B cell (primary cell): Measurements from ENCODE around the gene MICAL3. TPM values are rescaled to one million over a fixed set of nuclear protein-coding genes. Genes with fewer than 3 reads are reported as not detected.

Experiments
- ATAC-seq: fragments of 200-7000 bp; cut with Tn5 transposase; one replicate; pipeline ENCODE4 v1.10.0; 2021; ENCODE audit warnings: low read depth, mild to moderate bottlenecking, moderate number of reproducible peaks, moderate library complexity
- CTCF ChIA-PET: fragments of 350-600 bp; sonication (Branson Sonifier 250); formaldehyde crosslinking; loops from one replicate; lab custom pipeline; 2021; ENCODE audit warnings: antibody characterized with exemption, inconsistent platforms; lab: Charles Lee
- POLR2A ChIA-PET: fragments of 350-600 bp; sonication (Branson Sonifier 250); formaldehyde crosslinking; loops from one replicate; lab custom pipeline; 2021; ENCODE audit warnings: antibody characterized with exemption; lab: Charles Lee
- DNase-seq: peaks from one replicate; pipeline ENCODE4 v3.0.0; 2013
- H2AFZ ChIP-seq: 2 replicates; pipeline ENCODE4 v1.6.1; 2012; ENCODE audit warnings: mild to moderate bottlenecking, low read depth, low read length; ENCODE audit not compliant: insufficient read depth, poor library complexity, severe bottlenecking
- H3K27ac ChIP-seq, 2 donors: 1 replicate in 1 of 2; 2 replicates in 1 of 2; pipeline ENCODE4 v1.5.1; 2012 to 2013; ENCODE audit warnings: low read length in 2 of 2, mild to moderate bottlenecking in 2 of 2, moderate library complexity in 1 of 2
- H3K27me3 ChIP-seq, 4 experiments: fragments of 200-600 bp in 1 of 4; sonication (generic) in 1 of 4; replicated peaks in 1 of 4; 1 replicate in 2 of 4; 2 replicates in 2 of 4; pipeline versions ENCODE4 v1.6.1 to v1.7.0; 2013 to 2016; ENCODE audit warnings: low read length in 3 of 4, mild to moderate bottlenecking in 2 of 4, mixed read lengths in 1 of 4, moderate library complexity in 1 of 4; ENCODE audit not compliant: insufficient read depth in 4 of 4, control insufficient read depth in 3 of 4; ENCODE audit errors: control extremely low read depth in 1 of 4
- H3K36me3 ChIP-seq, 2 experiments: replicated peaks in 1 of 2; 1 replicate in 1 of 2; 2 replicates in 1 of 2; pipeline versions ENCODE4 v1.6.1 to v1.7.1; 2013; ENCODE audit warnings: low read length in 1 of 2; ENCODE audit not compliant: insufficient read depth in 2 of 2, control insufficient read depth in 1 of 2; ENCODE audit errors: control extremely low read depth in 1 of 2, extremely low read depth in 1 of 2
- H3K4me1 ChIP-seq, 2 donors: fragments of 200-600 bp in 1 of 2; sonication (generic) in 1 of 2; 1 replicate in 1 of 2; 2 replicates in 1 of 2; pipeline versions ENCODE4 v1.5.1 to v1.6.1; 2013 to 2017; ENCODE audit warnings: low read length in 2 of 2; ENCODE audit not compliant: control insufficient read depth in 2 of 2, insufficient read depth in 2 of 2
- H3K4me2 ChIP-seq: replicated peaks from 2 replicates; pipeline ENCODE3; 2012; ENCODE audit warnings: mild to moderate bottlenecking, low read depth, low read length; ENCODE audit not compliant: poor library complexity, severe bottlenecking
- H3K4me3 ChIP-seq, 5 experiments: fragments of 200-600 bp in 1 of 5; sonication (generic) in 1 of 5; 1 replicate in 3 of 5; 2 replicates in 2 of 5; pipeline versions ENCODE4 v1.5.1 to v1.7.0; 2011 to 2016; ENCODE audit warnings: low read length in 4 of 5, mild to moderate bottlenecking in 4 of 5, low read depth in 2 of 5, control low read depth in 1 of 5, moderate library complexity in 1 of 5; ENCODE audit not compliant: insufficient read depth in 1 of 5; ENCODE audit errors: control extremely low read depth in 1 of 5, extremely low read depth in 1 of 5
- H3K79me2 ChIP-seq: fragments of 200-600 bp; sonication (generic); one replicate; pipeline ENCODE4 v1.6.0; 2016; ENCODE audit warnings: low read length; ENCODE audit not compliant: control insufficient read depth, insufficient read depth
- H3K9ac ChIP-seq: fragments of 200-600 bp; sonication (generic); 2 replicates; pipeline ENCODE4 v1.6.1; 2017; ENCODE audit warnings: mild to moderate bottlenecking, low read length, moderate library complexity
- H3K9me3 ChIP-seq, 3 donors: one replicate each; pipeline versions ENCODE4 v1.6.1 to v1.7.1; 2013; ENCODE audit warnings: low read length in 2 of 3; ENCODE audit not compliant: control insufficient read depth in 2 of 3, insufficient read depth in 1 of 3; ENCODE audit errors: control extremely low read depth in 1 of 3
- H4K20me1 ChIP-seq: 2 replicates; pipeline ENCODE4 v1.6.0; 2012; ENCODE audit warnings: mild to moderate bottlenecking, low read length; ENCODE audit not compliant: insufficient read depth, control insufficient read depth, poor library complexity, severe bottlenecking
- H3K27ac Mint-ChIP-seq: one replicate; pipeline ENCODE4 v1.8.0; 2021; ENCODE audit warnings: mixed read lengths
- H3K27me3 Mint-ChIP-seq: one replicate; pipeline ENCODE4 v1.8.0; 2021; ENCODE audit warnings: mixed read lengths
- H3K4me1 Mint-ChIP-seq: one replicate; pipeline ENCODE4 v1.8.0; 2021; ENCODE audit warnings: mixed read lengths
- H3K4me3 Mint-ChIP-seq: one replicate; pipeline ENCODE4 v1.8.0; 2021; ENCODE audit warnings: mixed read lengths
- H3K9me3 Mint-ChIP-seq: one replicate; pipeline ENCODE4 v1.8.0; 2022; ENCODE audit warnings: mixed read lengths; ENCODE audit not compliant: insufficient read depth
- EZH2 ChIP-seq: IDR thresholded peaks from 2 replicates; pipeline ENCODE4 v1.6.1; 2012; ENCODE audit warnings: borderline replicate concordance, low read depth, mild to moderate bottlenecking, moderate library complexity, low read length; ENCODE audit not compliant: insufficient read depth, poor library complexity, severe bottlenecking
- WGBS: methylation state at CpG from one replicate; pipeline ENCODE4 v1.1.5; 2013; ENCODE audit warnings: missing lambda C conversion rate; ENCODE audit not compliant: insufficient coverage; 5-methylcytosine and 5-hydroxymethylcytosine counted together
- intact Hi-C: fragments of 100-400 bp; cut with micrococcal nuclease; formaldehyde crosslinking; loops from one replicate; pipeline ENCODE4 v1.10.0; 2022
- polyA plus RNA-seq: library from polyadenylated mRNA; depleted of rRNA; stranded (reverse); fragments of >200 nt; gene quantifications from 2 replicates; pipeline ENCODE4 v1.2.3, GENCODE V29; 2012
- total RNA-seq, 2 donors: library from RNA; stranded (reverse); fragments of 120-200 nt in 1 of 2; gene quantifications; 1 replicate in 1 of 2; 2 replicates in 1 of 2; pipeline versions ENCODE4 v1.2.3 to v1.2.4, GENCODE V29; 2013 to 2022
- TF ChIP-seq, protein P1 (sequence below): fragments of 200-600 bp; IDR thresholded peaks from one replicate; pipeline ENCODE4 v1.8.0; 2022; ENCODE audit warnings: antibody characterized with exemption, mild to moderate bottlenecking

The MICAL3 gene
- total and polyA plus RNA-seq, 2 donors (not counting 1 experiment from before 2014, with no cell fraction given): 50.5 to 253 TPM

- Histone ChIP-seq H3K4me3 (no peak overlapping the region), H3K27me3 (no peaks in the 10 kb centered on the region), H4K20me1 (peaks cover 5% of the 10 kb centered on the region), H3K79me2 (peaks cover 37% of the 10 kb centered on the region), H3K4me2 (no peak overlapping the region), H3K36me3 (peaks cover 0 to 2% of the 10 kb centered on the region in 2 experiments), H3K9ac (no peak overlapping the region), H3K27ac (no peak overlapping the region), H2AFZ (no peak overlapping the region), H3K4me1 (no peaks in the 10 kb centered on the region), H3K9me3 (no peaks in the 10 kb centered on the region)
- DNase-seq (no peak), ATAC-seq (no peak)
- Mint-ChIP-seq H3K9me3 (no peaks in the 10 kb centered on the region), H3K27ac (no peak overlapping the region), H3K4me3 (no peak overlapping the region), H3K27me3 (no peaks in the 10 kb centered on the region), H3K4me1 (no peaks in the 10 kb centered on the region)
- CTCF ChIA-PET: interaction anchor here (0.7 kb wide), 1 partner anchor 18 kb away, joined by 3 read pairs; no protein-coding TSS in a partner anchor
- intact Hi-C loops: no loop called here
- WGBS: 96% methylated on average over 30 of the region's 40 CpGs
- TF ChIP-seq, protein P1, sequence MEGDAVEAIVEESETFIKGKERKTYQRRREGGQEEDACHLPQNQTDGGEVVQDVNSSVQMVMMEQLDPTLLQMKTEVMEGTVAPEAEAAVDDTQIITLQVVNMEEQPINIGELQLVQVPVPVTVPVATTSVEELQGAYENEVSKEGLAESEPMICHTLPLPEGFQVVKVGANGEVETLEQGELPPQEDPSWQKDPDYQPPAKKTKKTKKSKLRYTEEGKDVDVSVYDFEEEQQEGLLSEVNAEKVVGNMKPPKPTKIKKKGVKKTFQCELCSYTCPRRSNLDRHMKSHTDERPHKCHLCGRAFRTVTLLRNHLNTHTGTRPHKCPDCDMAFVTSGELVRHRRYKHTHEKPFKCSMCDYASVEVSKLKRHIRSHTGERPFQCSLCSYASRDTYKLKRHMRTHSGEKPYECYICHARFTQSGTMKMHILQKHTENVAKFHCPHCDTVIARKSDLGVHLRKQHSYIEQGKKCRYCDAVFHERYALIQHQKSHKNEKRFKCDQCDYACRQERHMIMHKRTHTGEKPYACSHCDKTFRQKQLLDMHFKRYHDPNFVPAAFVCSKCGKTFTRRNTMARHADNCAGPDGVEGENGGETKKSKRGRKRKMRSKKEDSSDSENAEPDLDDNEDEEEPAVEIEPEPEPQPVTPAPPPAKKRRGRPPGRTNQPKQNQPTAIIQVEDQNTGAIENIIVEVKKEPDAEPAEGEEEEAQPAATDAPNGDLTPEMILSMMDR: no peak
- TF ChIP-seq EZH2: no peak
- POLR2A ChIA-PET: no interaction called here
These were observed 275.6 kb downstream of the MICAL3 start for GRCh38 chr22:17748555-17749353.

- peaks cover 0 to 8% of the 10 kb centered on the region in 2 experiments for H3K36me3 ChIP-seq
- CTCF ChIA-PET: no interaction called here
- intact Hi-C loops: no loop called here
- peaks cover 33% of the 10 kb centered on the region for H3K79me2 ChIP-seq
- H3K4me3 ChIP-seq: no peak overlapping the region
- no peaks in the 10 kb centered on the region for H4K20me1 ChIP-seq
- no peaks in the 10 kb centered on the region for H3K27me3 ChIP-seq
- no peak for TF ChIP-seq EZH2
- TF ChIP-seq, protein P1: no peak
- no peak overlapping the region for H3K4me3 Mint-ChIP-seq
- H3K27ac ChIP-seq: no peak overlapping the region
- H3K4me1 ChIP-seq: peaks cover 0 to 6% of the 10 kb centered on the region in 2 donors
- DNase-seq (no peak), ATAC-seq (no peak)
- H3K9ac ChIP-seq: no peak overlapping the region
- POLR2A ChIA-PET: no interaction called here
- H3K9me3 ChIP-seq: no peaks in the 10 kb centered on the region
- no peaks in the 10 kb centered on the region for H3K9me3 Mint-ChIP-seq
- H3K4me1 Mint-ChIP-seq: peaks cover 8% of the 10 kb centered on the region
- H3K27me3 Mint-ChIP-seq: no peaks in the 10 kb centered on the region
- no peak overlapping the region for H3K27ac Mint-ChIP-seq
- H2AFZ ChIP-seq: no peak overlapping the region
- 100% methylated on average over 10 of the region's 10 CpGs for WGBS
- H3K4me2 ChIP-seq: no peak overlapping the region
These were observed 277.4 kb downstream of the MICAL3 start for GRCh38 chr22:17746916-17747315.
